H1 (cell line): Measurements from ENCODE around the gene PRKCA. TPM values are rescaled to one million over a fixed set of nuclear protein-coding genes. Genes with fewer than 3 reads are reported as not detected.

Source experiments
- GTF2F1 ChIP-seq: IDR thresholded peaks from 2 replicates; pipeline ENCODE4 v1.6.1; 2012; ENCODE audit warnings: low read depth, low read length, improper control_type of control experiment, borderline replicate concordance
- POLR2AphosphoS5 ChIP-seq: IDR thresholded peaks from 2 replicates; pipeline ENCODE4 v1.6.1; 2011; ENCODE audit warnings: low read depth, low read length
- SIX5 ChIP-seq: IDR thresholded peaks from 2 replicates; pipeline ENCODE4 v1.6.1; 2011; ENCODE audit warnings: mild to moderate bottlenecking, low read depth, low read length
- ZNF274 ChIP-seq: IDR thresholded peaks from 2 replicates; pipeline ENCODE4 v1.7.0; 2012; ENCODE audit warnings: low read length, borderline replicate concordance; ENCODE audit errors: extremely low read depth
- polyA plus RNA-seq, 7 experiments: library from polyadenylated mRNA; depleted of rRNA in 3 of 7; stranded (reverse) in 5 of 7; unstranded in 2 of 7; fragments of >200 nt in 5 of 7; fragments of 200-250 nt in 2 of 7; gene quantifications; 1 replicate in 5 of 7; 2 replicates in 1 of 7; 4 replicates in 1 of 7; pipeline versions ENCODE4 v1.2.1 to v1.2.3, GENCODE V29; 2011 to 2013; ENCODE audit warnings: missing spikeins in 2 of 7, mixed read lengths in 2 of 7
- total RNA-seq: library from RNA; stranded (reverse); fragmentation: NEBNext Ultra II Directional; extraction: Animal tissue kit (Norgen Biotek cat#: 25700); gene quantifications from 2 replicates; pipeline ENCODE4 v1.2.1, GENCODE V29; 2021
- TF ChIP-seq, protein P1 (sequence below): IDR thresholded peaks from 2 replicates; pipeline ENCODE4 v1.6.1; 2012; ENCODE audit warnings: inconsistent platforms
- TF ChIP-seq, protein P2 (sequence below), 3 experiments: IDR thresholded peaks; 1 replicate in 2 of 3; 2 replicates in 1 of 3; pipeline versions ENCODE4 v1.5.1 to v1.6.1; 2011; ENCODE audit warnings: low read length in 3 of 3, mild to moderate bottlenecking in 3 of 3, inconsistent platforms in 2 of 3, low read depth in 1 of 3, moderate library complexity in 1 of 3; ENCODE audit not compliant: insufficient read depth in 1 of 3; ENCODE audit errors: control extremely low read depth in 1 of 3

PRKCA gene
- total and polyA plus RNA-seq, 2 of the 8 experiments (the other 6 are each of a cell fraction or from before 2014, with no cell fraction given): 5.8 to 17.8 TPM

DNA sequence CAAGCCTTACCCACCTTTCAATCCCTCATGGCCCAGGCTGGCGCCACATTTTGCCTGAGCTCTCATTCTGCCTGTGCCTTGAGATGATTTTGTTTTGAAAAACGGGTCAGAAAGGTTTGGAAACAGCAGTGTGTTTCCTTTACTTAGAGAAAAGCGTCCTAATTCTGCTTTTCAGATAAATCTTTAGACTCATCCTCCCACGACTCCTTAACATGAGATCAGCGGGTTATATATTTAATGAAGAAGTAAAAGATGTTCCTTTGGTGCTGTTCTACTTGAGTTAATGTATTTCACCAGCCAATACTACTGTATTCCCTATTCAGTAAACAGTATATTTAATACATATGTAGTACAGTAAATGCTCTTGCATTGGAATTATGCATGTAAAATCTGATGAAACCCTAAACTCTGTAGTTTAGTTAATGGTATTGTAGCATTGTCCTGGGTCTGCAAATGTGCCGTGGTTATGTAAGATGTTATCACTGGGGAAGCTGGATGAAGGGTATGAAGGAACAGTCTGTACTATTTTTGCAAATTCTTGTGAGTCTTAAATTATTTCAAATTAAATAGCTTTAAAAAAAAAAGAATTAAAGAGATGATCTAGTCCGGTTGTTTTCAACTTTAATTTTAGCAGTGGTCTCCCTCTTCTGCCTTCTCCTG, 333.1 kb downstream of the PRKCA start (continued):
- TF ChIP-seq, protein P1, sequence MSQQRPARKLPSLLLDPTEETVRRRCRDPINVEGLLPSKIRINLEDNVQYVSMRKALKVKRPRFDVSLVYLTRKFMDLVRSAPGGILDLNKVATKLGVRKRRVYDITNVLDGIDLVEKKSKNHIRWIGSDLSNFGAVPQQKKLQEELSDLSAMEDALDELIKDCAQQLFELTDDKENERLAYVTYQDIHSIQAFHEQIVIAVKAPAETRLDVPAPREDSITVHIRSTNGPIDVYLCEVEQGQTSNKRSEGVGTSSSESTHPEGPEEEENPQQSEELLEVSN: no peak
- no peak for TF ChIP-seq SIX5
- TF ChIP-seq GTF2F1: no peak
- TF ChIP-seq, protein P2, sequence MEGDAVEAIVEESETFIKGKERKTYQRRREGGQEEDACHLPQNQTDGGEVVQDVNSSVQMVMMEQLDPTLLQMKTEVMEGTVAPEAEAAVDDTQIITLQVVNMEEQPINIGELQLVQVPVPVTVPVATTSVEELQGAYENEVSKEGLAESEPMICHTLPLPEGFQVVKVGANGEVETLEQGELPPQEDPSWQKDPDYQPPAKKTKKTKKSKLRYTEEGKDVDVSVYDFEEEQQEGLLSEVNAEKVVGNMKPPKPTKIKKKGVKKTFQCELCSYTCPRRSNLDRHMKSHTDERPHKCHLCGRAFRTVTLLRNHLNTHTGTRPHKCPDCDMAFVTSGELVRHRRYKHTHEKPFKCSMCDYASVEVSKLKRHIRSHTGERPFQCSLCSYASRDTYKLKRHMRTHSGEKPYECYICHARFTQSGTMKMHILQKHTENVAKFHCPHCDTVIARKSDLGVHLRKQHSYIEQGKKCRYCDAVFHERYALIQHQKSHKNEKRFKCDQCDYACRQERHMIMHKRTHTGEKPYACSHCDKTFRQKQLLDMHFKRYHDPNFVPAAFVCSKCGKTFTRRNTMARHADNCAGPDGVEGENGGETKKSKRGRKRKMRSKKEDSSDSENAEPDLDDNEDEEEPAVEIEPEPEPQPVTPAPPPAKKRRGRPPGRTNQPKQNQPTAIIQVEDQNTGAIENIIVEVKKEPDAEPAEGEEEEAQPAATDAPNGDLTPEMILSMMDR (IDR thresholded peaks at IDR 0.05; ENCODE audit: control extremely low read depth in 1 of 3, insufficient read depth in 1 of 3, low read depth in 1 of 3, low read length in 3 of 3): no peak
- no peak for TF ChIP-seq ZNF274
- TF ChIP-seq POLR2AphosphoS5: no peak
